Measurements from ENCODE around the gene GPR139.

GPR139 gene

GRCh38 chr16:20051611-20052010 lies 22.1 kb downstream of the GPR139 start:
- DNase-seq, result no peak

GRCh38 chr16:20051147-20051546 lies 22.5 kb downstream of the GPR139 start:
- no peak for DNase-seq

- no peak for DNase-seq
These were observed 23.9 kb downstream of the GPR139 start for GRCh38 chr16:20049831-20050230.

GRCh38 chr16:20045886-20046285 lies 27.8 kb downstream of the GPR139 start:
- no peak for DNase-seq

GRCh38 chr16:20042848-20043247 lies 30.8 kb downstream of the GPR139 start:
- DNase-seq, result no peak

- no peak for DNase-seq
These were observed 31.6 kb downstream of the GPR139 start for GRCh38 chr16:20041924-20042596.

GRCh38 chr16:20040011-20040410 lies 33.7 kb downstream of the GPR139 start:
- DNase-seq, result no peak

GRCh38 chr16:20029611-20030010 lies 44.1 kb downstream of the GPR139 start:
- DNase-seq, result no peak

GRCh38 chr16:20026361-20027072 lies 47.2 kb downstream of the GPR139 start:
- DNase-seq, result no peak

- DNase-seq, result no peak
These were observed 50.5 kb downstream of the GPR139 start for GRCh38 chr16:20023190-20023589.

GRCh38 chr16:20020976-20021375 lies 52.7 kb downstream of the GPR139 start:
- DNase-seq, result no peak

GRCh38 chr16:20020083-20020482 lies 53.6 kb downstream of the GPR139 start:
- DNase-seq, result no peak

GRCh38 chr16:20016234-20016633 lies 57.5 kb downstream of the GPR139 start:
- DNase-seq, result no peak

- no peak for DNase-seq
These were observed 68.8 kb downstream of the GPR139 start for GRCh38 chr16:20004931-20005330.

- DNase-seq, result no peak
These were observed 70.8 kb downstream of the GPR139 start for GRCh38 chr16:20002936-20003335.

GRCh38 chr16:20001856-20002707 lies 71.6 kb downstream of the GPR139 start:
- DNase-seq, result no peak

- no peak for DNase-seq
These were observed 76.0 kb downstream of the GPR139 start for GRCh38 chr16:19997734-19998133.

- DNase-seq, result no peak
These were observed 76.4 kb downstream of the GPR139 start for GRCh38 chr16:19997264-19997663.

GRCh38 chr16:19994466-19995170 lies 79.1 kb downstream of the GPR139 start:
- no peak for DNase-seq

GRCh38 chr16:19991614-19992013 lies 82.1 kb downstream of the GPR139 start:
- no peak for DNase-seq

- DNase-seq, result no peak
These were observed 89.6 kb downstream of the GPR139 start for GRCh38 chr16:19984135-19984534.
